Measurements from ENCODE around the gene HIPK2. TPM values are rescaled to one million over a fixed set of nuclear protein-coding genes. Genes with fewer than 3 reads are reported as not detected.

HIPK2 gene
- total RNA-seq, 1 experiment from 2014 or later: 30.7 TPM

DNA sequence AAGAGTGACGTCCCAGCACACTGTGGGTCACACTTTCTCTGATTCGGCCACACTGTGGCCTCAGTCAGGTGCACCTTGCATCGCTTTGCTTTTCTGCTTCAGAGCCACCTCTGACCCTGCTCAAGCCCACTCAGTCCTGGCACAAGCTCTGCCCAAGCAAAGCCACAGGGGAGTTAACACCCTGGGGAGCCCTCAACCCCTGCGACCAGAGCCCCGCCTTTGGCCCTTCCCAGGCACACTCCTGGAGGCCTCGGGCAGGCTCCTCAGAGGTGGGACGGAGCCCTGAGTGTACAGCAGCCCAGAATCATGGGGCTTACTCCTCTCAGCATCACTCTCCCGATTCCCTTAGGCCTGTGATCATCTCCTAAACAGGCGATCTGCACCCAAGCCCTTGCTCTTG, 71.0 kb downstream of the HIPK2 start:
- CTCF ChIA-PET: no interaction called here
- no TSS peak for BruUV-seq (replicated peaks)

DNA sequence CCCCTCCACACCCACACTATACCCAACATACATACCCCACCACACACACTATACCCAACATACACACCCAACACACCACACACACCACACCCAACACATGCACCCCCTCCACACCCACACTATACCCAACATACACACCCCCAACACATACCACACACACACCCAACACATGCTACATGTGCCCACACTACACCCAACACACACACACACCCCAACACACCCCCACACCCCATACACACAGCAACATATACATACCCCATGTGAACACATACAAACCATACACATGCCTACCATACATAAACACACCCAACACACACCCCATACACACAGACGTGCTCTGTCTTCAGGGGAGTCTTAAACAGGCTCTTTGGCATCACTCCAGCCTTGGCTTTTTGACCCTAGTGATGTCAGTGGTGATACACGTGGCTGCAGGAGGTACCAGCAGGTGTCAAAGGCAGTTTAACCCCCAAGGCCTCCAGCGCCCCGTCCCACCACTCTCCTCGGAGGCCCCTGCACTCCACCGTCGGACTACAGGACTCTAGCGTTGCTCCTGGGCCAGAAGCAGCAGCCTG, 73.4 kb downstream of the HIPK2 start:
- POLR2A ChIA-PET (ENCODE audit: low non-redundant PET): no interaction called here
- Histone ChIP-seq H3K36me3 (ENCODE audit: insufficient read depth, low read length, poor library complexity, severe bottlenecking) (no peaks in the 10 kb centered on the region), H3K4me3 (ENCODE audit: low read depth, low read length, poor library complexity, severe bottlenecking) (no peak overlapping the region), H3K9me3 (ENCODE audit: low read depth, low read length, poor library complexity, severe bottlenecking) (no peaks in the 10 kb centered on the region), H3K27ac (ENCODE audit: low read depth, low read length, poor library complexity, severe bottlenecking) (no peak overlapping the region), H3K27me3 (replicated peaks; ENCODE audit: insufficient read depth, low read depth, low read length, poor library complexity) (no peaks in the 10 kb centered on the region), H3K4me1 (ENCODE audit: insufficient read depth, low read length, poor library complexity, severe bottlenecking) (no peaks in the 10 kb centered on the region)
- intact Hi-C loops (cut with micrococcal nuclease; ENCODE audit: unreplicated experiment): no loop called here
- CTCF ChIA-PET: no interaction called here
- TF ChIP-seq, protein P1, sequence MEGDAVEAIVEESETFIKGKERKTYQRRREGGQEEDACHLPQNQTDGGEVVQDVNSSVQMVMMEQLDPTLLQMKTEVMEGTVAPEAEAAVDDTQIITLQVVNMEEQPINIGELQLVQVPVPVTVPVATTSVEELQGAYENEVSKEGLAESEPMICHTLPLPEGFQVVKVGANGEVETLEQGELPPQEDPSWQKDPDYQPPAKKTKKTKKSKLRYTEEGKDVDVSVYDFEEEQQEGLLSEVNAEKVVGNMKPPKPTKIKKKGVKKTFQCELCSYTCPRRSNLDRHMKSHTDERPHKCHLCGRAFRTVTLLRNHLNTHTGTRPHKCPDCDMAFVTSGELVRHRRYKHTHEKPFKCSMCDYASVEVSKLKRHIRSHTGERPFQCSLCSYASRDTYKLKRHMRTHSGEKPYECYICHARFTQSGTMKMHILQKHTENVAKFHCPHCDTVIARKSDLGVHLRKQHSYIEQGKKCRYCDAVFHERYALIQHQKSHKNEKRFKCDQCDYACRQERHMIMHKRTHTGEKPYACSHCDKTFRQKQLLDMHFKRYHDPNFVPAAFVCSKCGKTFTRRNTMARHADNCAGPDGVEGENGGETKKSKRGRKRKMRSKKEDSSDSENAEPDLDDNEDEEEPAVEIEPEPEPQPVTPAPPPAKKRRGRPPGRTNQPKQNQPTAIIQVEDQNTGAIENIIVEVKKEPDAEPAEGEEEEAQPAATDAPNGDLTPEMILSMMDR (conservative IDR thresholded peaks at IDR 0.05; ENCODE audit: low read depth, low read length): no peak
- TF ChIP-seq EZH2 (IDR thresholded peaks at IDR 0.05; ENCODE audit: borderline replicate concordance, low read depth, low read length, poor library complexity, severe bottlenecking): no peak
- DNase-seq (ENCODE audit: low spot score): no peak
- no TSS peak for BruUV-seq (replicated peaks)

More for the DNA sequence above, 71.0 kb downstream of the HIPK2 start:
- no peak overlapping the region for H3K4me3 ChIP-seq (ENCODE audit: low read depth, low read length, poor library complexity, severe bottlenecking)
- no peaks in the 10 kb centered on the region for H3K27me3 ChIP-seq (replicated peaks; ENCODE audit: insufficient read depth, low read depth, low read length, poor library complexity)
- H3K9me3 ChIP-seq (ENCODE audit: low read depth, low read length, poor library complexity, severe bottlenecking): no peaks in the 10 kb centered on the region
- no peaks in the 10 kb centered on the region for H3K36me3 ChIP-seq (ENCODE audit: insufficient read depth, low read length, poor library complexity, severe bottlenecking)
- H3K27ac ChIP-seq (ENCODE audit: low read depth, low read length, poor library complexity, severe bottlenecking): no peak overlapping the region
- H3K4me1 ChIP-seq (ENCODE audit: insufficient read depth, low read length, poor library complexity, severe bottlenecking): no peaks in the 10 kb centered on the region
- POLR2A ChIA-PET (ENCODE audit: low non-redundant PET): no interaction called here
- DNase-seq (ENCODE audit: low spot score): no peak
- TF ChIP-seq EZH2 (IDR thresholded peaks at IDR 0.05; ENCODE audit: borderline replicate concordance, low read depth, low read length, poor library complexity, severe bottlenecking): no peak
- TF ChIP-seq, protein P1 (conservative IDR thresholded peaks at IDR 0.05; ENCODE audit: low read depth, low read length): no peak
- intact Hi-C loops (cut with micrococcal nuclease; ENCODE audit: unreplicated experiment): no loop called here

DNA sequence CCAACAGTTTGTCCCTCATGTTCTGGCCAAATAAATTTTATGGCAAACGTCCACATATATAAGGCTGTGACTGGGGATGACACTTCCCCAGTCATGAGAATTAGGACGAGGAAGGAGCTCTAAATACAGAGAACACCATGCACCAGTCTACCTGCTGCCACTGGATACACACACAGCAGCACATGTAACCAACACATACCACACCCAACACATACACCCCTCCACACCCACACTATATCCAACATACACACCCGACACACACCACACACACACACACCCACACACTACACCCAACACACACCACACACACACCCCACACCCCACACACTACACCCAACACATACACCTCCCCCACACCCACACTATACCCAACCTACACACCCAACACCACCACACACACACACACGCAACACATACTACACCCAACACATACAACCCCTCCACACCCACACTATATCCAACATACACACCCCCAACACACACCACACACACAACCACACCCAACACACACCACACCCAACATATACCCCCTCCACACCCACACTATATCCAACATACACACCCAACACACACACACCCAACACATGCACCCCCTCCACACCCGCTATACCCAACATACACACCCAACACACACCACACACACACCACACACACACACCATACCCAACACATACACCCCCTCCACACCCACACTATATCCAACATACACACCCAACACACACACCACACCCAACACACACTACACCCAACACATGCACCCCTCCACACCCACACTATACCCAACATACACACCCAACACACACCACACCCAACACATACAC, 74.1 kb downstream of the HIPK2 start:
- ChIA-PET POLR2A (ENCODE audit: low non-redundant PET) (no interaction called here), CTCF (no interaction called here)
- H3K9me3 ChIP-seq (ENCODE audit: low read depth, low read length, poor library complexity, severe bottlenecking): no peaks in the 10 kb centered on the region
- no TSS peak for BruUV-seq (replicated peaks)
- no peaks in the 10 kb centered on the region for H3K27me3 ChIP-seq (replicated peaks; ENCODE audit: insufficient read depth, low read depth, low read length, poor library complexity)
- no peak for DNase-seq (ENCODE audit: low spot score)
- H3K27ac ChIP-seq (ENCODE audit: low read depth, low read length, poor library complexity, severe bottlenecking): no peak overlapping the region
- no peaks in the 10 kb centered on the region for H3K4me1 ChIP-seq (ENCODE audit: insufficient read depth, low read length, poor library complexity, severe bottlenecking)
- TF ChIP-seq, protein P1 (conservative IDR thresholded peaks at IDR 0.05; ENCODE audit: low read depth, low read length): no peak
- TF ChIP-seq EZH2 (IDR thresholded peaks at IDR 0.05; ENCODE audit: borderline replicate concordance, low read depth, low read length, poor library complexity, severe bottlenecking): no peak
- H3K36me3 ChIP-seq (ENCODE audit: insufficient read depth, low read length, poor library complexity, severe bottlenecking): no peaks in the 10 kb centered on the region
- H3K4me3 ChIP-seq (ENCODE audit: low read depth, low read length, poor library complexity, severe bottlenecking): no peak overlapping the region
- intact Hi-C loops (cut with micrococcal nuclease; ENCODE audit: unreplicated experiment): no loop called here
